ENCODE results near the gene SHROOM3. TPM values are rescaled to one million over a fixed set of nuclear protein-coding genes. Genes with fewer than 3 reads are reported as not detected.

Gene SHROOM3
- total and polyA plus RNA-seq, 2 donors (not counting 3 experiments of a cell fraction or from before 2014, with no cell fraction given) = 2.7 to 6.7 TPM

- POLR2A ChIA-PET = no interaction called here
- H3K9ac ChIP-seq (replicated peaks; ENCODE audit: extremely low read depth, insufficient read depth, low read length) = no peak overlapping the region
Measured at GRCh38 chr4:76498550-76498949, 63.5 kb downstream of the SHROOM3 start.

More at GRCh38 chr4:76498550-76498949, 63.5 kb downstream of the SHROOM3 start:
- CTCF ChIA-PET = interaction anchor here (1.3 to 8.6 kb wide), 4 partner anchors 60 to 705 kb away, joined by 3 to 392 read pairs (median 8); partner anchors contain the start of gene SHROOM3
- Histone ChIP-seq H3K9me3 (replicated peaks; ENCODE audit: control insufficient read depth, insufficient read depth, low read length) (no peaks in the 10 kb centered on the region), H3K27me3 (ENCODE audit: control insufficient read depth in 2 of 2, insufficient read depth in 2 of 2, low read length in 2 of 2) (peaks cover 38 to 40% of the 10 kb centered on the region in 2 experiments), H3K4me1 (ENCODE audit: control insufficient read depth, extremely low read depth, insufficient read depth, low read length) (no peaks in the 10 kb centered on the region), H2AFZ (ENCODE audit: low read depth, low read length) (no peak overlapping the region), H3K36me3 (ENCODE audit: control insufficient read depth in 2 of 2, extremely low read depth in 1 of 2, insufficient read depth in 2 of 2, low read length in 2 of 2) (no peaks in the 10 kb centered on the region), H3K4me3 (replicated peaks in 1 of 3; ENCODE audit: insufficient read depth in 1 of 3, low read depth in 1 of 3, low read length in 3 of 3) (no peak overlapping the region), H3K79me2 (ENCODE audit: control insufficient read depth, insufficient read depth, low read length) (no peaks in the 10 kb centered on the region), H4K20me1 (replicated peaks; ENCODE audit: control insufficient read depth, extremely low read depth, insufficient read depth, low read length) (no peaks in the 10 kb centered on the region), H3K4me2 (ENCODE audit: insufficient read depth, low read length) (no peak overlapping the region), H3K9me1 (replicated peaks; ENCODE audit: control insufficient read depth, extremely low read depth, insufficient read depth, low read length) (no peaks in the 10 kb centered on the region), H3K27ac (ENCODE audit: insufficient read depth, low read depth, low read length) (no peak overlapping the region)
- no TSS peak for BruUV-seq (replicated peaks)
- DNase-seq (ENCODE audit: low read depth, low spot score) (no peak), FAIRE-seq (no peak)
- TF ChIP-seq POLR2AphosphoS5 (IDR thresholded peaks at IDR 0.05; ENCODE audit: insufficient read depth, low read depth, low read length) (no peak), CTCF (IDR thresholded peaks at IDR 0.05; ENCODE audit: extremely low read depth in 1 of 2, insufficient read depth in 1 of 2, low read depth in 1 of 2, low read length in 2 of 2) (no peak), FOS (IDR thresholded peaks at IDR 0.05; ENCODE audit: borderline replicate concordance, insufficient read depth, low read length) (no peak), MAX (IDR thresholded peaks at IDR 0.05; ENCODE audit: insufficient read depth, insufficient read length) (no peak), POLR2A (IDR thresholded peaks at IDR 0.05; ENCODE audit: low read depth, low read length) (no peak), GATA2 (IDR thresholded peaks at IDR 0.05; ENCODE audit: insufficient read depth, insufficient read length, low read depth, low read length) (no peak), MYC (IDR thresholded peaks at IDR 0.05; ENCODE audit: low read depth, low read length) (no peak), JUN (IDR thresholded peaks at IDR 0.05; ENCODE audit: borderline replicate concordance, insufficient read depth, insufficient read length, low read depth) (no peak), EZH2 (IDR thresholded peaks at IDR 0.05; ENCODE audit: borderline replicate concordance, low read depth, low read length, severe bottlenecking) (no peak)
- dilution Hi-C loops (cut with MboI; ENCODE audit: extremely low pct_ligation_motif_present, low sequenced_read_pairs) (no loop called here), intact Hi-C loops (cut with micrococcal nuclease) (no loop called here)

Measured in endothelial cell of umbilical vein (primary cell).